GM19452 (cell line): Measurements from ENCODE around the gene RAB3IL1.
"Not testable (repeated sequence)": the region's sequence is repeated elsewhere in the genome, so short reads cannot be mapped to it uniquely, and the experiment has no call there.

ENCODE experiments used
- ATAC-seq: cut with Tn5 transposase; IDR thresholded peaks from one replicate; pipeline ENCODE4 v1.9.1; 2021; ENCODE audit not compliant: unreplicated experiment

Gene RAB3IL1

DNA sequence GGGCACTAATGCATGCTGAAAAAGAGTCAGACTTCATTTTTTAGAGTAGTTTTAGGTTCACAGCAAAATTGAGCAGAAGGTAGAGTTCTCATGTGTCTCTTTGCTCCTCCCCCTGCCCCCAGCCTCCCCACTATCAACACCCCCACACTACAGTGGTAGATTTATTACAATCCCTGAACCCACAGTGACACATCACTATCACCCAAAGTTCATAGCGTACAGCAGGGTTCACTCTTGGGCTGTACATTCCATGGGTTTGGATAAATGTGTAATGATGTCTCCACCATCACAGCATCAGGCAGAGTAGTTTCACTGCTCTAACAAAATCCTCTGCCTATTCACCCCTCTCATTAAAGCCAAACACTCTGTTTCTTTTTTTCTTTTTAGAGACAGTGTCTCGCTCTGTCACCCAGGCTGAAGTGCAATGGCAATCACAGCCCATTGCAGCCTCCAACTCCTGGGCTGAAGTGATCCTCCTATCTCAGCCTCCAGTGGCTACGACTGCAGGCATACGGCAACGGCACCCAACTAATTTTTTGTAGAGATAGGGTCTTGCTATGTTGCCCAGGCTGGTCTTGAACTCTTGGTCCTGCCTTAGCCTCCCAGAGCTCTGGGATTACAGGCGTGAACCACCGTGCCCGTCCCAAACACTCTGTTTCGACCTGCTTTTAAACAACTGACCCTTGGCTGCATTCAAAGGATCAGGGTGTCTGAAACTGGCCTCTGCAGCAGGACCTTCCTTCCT is 36.9 kb upstream of the RAB3IL1 start:
- no peak for ATAC-seq

DNA sequence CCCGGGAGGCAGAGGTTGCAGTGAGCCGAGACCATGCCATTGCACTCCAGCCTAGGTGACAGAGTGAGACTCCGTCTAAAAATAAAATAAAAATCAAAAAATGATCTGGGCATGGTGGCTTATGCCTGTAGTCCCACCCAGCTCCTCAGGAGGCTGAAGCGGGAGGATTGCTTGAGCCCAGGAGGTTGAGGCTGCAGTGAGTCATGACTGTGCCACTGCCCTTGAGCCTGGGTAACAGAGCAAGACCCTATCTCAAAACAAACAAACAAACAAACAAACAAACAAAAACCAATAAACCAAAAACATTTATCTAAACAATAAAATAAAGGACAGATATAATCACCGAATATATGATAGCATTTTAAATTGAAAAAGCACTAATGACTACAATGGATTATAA is 36.3 kb upstream of the RAB3IL1 start:
- ATAC-seq, result not testable (repeated sequence)

DNA sequence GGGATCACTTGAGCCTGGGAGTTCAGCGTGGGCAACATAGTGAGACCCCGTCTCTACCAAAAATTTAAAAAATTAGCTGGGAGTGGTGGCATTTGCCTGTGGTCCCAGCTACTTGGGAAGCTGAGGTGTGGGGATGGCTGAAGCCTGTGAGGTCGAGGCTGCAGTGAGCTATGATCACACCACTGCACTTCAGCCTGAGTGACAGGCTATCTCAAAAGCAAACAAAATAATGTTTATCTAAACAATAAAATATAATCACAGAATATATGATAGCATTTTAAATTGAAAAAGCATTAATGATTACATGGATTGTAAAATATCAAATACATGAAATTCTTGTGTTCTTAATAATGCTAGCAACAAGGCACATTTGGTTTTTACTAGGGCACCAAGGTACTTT is 35.5 kb upstream of the RAB3IL1 start:
- no peak for ATAC-seq

DNA sequence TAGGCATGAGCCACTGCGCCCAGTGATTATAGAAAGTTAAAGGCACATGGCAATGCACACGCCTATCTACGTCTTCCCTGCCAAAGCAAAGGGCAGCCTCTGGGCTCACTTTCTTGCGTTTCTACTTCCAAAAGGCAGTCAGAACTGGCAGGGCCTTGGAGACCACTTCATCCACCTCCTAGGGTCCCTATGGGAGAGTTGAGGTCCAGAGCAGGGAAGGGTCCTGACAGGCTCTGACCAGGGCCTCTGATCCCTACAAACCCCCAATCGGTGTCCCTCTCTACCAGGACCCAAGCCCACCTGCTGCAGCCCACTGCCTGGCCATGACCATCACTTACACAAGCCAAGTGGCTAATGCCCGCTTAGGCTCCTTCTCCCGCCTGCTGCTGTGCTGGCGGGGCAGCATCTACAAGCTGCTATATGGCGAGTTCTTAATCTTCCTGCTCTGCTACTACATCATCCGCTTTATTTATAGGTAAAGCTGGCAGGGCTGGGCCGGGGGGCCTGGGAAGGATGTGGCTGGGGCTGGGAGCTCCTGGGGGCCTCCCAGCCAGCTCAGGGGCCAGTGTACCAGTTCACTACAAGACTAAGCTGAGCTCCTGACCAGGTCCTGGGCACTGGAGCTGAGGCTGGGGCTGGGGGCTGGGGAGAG is 34.2 kb upstream of the RAB3IL1 start:
- ATAC-seq, result no peak

DNA sequence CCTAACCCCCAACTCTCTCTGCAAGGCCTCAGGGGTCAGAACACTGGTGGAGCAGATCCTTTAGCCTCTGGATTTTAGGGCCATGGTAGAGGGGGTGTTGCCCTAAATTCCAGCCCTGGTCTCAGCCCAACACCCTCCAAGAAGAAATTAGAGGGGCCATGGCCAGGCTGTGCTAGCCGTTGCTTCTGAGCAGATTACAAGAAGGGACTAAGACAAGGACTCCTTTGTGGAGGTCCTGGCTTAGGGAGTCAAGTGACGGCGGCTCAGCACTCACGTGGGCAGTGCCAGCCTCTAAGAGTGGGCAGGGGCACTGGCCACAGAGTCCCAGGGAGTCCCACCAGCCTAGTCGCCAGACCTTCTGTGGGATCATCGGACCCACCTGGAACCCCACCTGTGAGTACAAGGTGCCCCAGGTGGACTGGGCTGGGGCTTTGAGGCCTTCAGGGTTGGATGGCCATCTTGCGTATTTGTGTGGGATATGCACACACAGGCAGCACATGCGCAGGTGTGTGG is 32.7 kb upstream of the RAB3IL1 start, which contains the start of gene BEST1:
TSS of gene BEST1 (plus strand) at position 317 of the 513 bp plus-strand sequence. CDS start 1,456 bp downstream, outside the sequence.
- no peak for ATAC-seq

DNA sequence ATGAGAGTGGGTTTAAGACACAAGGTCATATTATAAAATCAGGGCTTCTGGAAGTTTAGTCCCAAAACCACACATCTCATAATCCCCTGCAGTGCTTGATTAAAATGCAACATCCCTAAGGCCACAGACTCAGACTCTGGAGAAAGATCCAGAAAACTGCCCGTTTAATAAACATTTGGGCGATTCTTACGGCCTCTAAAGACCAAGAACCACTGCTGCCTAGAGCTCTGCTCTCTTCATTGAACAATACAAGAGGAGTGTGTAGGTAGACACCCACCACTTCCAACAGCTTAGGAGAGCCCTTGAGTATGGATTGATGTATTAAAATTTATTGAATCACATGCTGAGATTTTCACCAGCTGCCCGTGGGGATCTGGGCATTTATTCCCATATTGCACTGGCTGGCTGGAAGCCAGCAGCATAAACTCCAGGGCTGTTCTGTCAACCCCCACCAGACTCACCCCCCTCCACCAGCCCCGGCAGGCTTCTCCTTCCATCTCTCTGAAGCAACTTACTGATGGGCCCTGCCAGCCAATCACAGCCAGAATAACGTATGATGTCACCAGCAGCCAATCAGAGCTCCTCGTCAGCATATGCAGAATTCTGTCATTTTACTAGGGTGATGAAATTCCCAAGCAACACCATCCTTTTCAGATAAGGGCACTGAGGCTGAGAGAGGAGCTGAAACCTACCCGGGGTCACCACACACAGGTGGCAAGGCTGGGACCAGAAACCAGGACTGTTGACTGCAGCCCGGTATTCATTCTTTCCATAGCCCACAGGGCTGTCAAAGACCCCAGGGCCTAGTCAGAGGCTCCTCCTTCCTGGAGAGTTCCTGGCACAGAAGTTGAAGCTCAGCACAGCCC is 32.0 kb upstream of the RAB3IL1 start:
- ATAC-seq, result no peak

DNA sequence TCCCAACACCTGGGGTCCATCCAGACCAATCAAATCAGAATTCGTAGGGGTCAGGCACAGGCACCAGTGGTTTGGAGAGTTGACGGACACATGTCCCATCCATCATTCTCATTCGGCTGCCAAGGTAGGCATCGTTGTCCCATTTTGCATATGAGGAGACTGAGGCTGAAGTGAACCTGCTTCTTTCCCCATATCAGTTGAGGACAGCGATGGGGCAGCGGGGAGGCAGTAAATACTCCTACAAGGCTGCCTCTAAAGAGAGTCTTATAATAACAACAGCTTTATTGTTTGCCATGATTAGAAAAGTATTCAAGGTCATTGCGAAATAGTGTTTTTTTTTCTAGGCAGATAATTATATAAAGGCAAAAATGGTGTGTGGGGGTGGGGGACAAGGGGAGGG is 31.1 kb upstream of the RAB3IL1 start:
- no peak for ATAC-seq

DNA sequence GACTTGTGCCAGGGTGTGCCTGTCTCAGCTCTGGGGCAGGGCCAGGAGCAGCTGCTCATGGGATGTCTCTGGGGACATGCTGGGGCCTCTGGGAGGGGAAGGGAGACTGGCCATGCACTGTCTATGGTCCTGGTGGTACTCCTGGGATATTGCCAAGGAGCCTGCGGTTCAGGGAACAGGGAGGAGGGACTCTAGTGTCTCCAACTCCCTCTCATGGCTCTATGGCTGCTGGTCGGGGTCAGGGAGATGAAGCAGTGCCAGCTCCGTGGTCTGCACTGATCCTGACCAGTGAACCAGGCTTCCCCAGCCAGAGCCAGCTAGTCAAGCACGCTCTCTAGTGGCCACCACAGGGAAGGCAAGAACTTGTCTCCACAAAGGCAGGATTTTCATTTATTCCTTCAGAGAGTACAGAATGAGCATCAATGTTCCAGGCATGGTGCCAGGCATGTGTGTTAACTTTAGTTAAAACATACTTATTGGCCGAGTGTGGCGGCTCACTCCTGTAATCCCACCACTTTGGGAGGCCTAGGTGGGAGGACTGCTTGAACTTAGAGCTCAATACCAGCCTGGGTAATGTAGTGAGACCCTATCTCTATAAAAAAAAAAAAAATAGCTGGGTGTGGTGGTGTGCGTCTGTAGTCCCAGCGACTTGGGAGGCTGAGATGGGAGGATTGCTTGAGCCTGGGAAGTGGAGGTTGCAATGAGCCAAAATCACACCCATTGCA is 30.3 kb upstream of the RAB3IL1 start:
- no peak for ATAC-seq

DNA sequence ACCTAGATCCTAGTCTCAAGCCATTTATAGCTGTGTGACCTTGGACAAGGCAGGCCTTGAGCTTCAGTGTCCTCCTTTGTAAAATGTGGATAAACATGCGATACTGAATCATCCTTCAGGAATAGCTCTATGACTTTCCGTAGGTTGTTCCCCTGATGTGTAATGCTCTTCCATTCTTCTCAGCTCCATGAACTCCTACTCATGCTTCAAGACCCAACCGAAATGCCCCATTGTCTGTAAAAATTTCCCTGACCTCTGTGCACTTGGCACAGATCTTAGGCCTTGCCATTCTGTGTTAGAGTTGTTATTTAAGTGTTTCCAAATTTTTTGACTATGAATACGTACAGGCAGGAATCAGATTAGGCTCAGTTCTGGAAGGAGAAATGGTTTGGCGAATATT is 29.5 kb upstream of the RAB3IL1 start:
- ATAC-seq, result no peak

DNA sequence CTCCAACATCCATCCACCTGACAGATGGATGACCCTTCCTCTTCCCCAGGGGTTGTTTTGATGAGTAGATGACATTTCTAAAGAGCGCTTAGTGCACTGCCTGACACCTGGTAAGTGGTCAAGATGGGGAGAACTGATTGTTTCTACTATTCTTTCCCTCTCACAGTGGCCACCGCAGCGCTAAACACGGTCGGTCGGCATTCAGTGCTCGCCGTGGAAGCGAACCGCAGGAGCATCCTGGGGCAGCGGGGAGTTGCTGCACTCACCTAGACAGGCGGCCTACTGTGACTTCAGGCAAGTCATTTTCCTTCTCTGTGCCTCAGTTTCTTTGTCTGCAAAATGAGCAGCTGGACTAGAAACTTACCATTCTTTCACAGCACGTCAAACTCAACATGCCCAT is 27.8 kb upstream of the RAB3IL1 start:
- no peak for ATAC-seq

DNA sequence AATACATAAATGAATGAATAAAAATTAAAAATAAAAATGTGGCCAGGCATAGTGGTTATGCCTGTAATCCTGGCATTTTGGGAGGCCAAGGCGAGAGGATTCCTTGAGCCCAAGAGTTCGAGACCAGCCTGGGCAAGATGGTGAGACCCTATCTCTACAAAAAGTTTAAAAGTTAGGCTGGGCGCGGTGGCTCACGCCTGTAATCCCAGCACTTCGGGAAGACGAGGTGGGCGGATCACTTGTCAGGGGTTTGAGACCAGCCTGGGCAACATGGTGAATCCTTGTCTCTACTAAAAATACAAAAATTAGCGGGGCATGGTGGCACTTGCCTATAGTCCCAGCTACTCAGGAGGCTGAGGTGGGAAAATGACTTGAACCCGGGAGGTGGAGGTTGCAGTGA is 23.1 kb upstream of the RAB3IL1 start:
- ATAC-seq, result no peak

DNA sequence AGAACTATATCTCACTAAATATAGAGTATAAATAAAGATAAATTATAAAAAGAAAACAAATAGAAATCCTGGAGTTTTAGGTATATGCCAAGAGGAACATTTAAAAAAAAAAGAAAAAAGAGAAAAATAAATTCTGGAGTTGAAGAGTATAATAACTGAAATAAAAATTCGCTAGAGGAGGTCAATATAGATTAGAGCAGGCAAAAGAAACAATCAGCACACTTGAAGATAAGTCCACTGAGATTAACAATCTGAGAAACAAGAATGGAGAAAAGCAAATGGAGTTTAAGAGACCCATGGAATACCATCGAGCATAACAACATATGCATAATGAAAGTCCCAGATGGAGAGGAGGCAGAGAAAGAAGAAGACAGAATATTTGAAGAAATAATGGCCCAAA is 18.5 kb upstream of the RAB3IL1 start:
- no peak for ATAC-seq

DNA sequence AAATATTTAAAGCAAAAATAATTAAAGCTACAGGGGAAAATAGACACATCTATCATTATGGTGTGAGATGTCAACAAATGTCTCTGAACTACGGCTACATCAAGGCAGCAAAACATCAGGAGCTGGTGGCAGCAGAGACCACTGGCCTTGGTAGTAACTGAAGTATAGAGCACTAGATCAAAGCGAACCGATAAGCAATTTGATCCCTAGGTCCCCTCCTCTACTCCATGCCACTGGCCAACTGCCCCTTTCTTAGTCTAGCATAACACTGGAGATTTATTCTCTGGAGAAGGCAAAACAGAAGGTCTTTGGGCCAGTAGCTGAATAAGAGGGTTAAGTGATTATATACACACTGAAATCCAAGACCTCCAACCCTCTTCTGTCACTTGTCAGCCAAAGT is 13.6 kb upstream of the RAB3IL1 start:
- no peak for ATAC-seq

DNA sequence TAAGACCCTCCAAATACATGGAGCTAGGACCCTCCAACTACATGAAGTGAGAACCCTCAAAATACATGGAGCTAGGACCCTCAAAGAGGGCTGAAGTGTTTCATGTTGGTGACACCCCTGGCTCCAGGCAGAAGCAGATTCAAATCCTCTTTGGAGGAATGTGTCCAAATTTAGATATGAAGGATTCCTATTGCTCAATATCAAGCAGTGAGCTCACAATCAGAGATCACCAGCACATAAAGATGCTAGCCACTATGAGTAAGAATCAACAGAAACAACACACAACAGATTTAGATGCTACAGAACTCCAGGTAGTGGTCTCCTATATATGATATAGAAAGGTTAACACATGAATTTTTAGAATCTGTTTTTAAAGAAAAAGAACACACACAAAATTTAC is 11.2 kb upstream of the RAB3IL1 start:
- ATAC-seq, result no peak

DNA sequence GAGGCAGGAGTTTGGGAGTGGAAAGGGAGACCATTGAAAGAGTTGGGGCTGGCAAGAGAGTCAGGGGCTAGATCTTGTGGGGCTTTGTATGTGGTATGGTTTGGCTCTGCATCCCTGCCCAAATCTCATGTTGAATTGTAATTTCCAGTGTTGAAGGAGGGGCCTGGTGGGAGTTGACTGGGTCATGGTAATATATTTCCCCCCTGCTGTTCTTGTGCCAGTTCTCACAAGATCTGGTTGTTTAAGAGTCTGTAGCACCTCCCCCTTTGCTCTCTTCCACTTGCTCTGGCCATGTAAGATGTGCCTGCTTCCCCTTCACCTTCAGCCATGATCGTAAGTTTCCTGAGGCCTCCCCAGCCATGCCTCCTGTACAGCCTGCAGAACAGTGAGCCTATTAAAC is 10.1 kb upstream of the RAB3IL1 start:
- no peak for ATAC-seq

DNA sequence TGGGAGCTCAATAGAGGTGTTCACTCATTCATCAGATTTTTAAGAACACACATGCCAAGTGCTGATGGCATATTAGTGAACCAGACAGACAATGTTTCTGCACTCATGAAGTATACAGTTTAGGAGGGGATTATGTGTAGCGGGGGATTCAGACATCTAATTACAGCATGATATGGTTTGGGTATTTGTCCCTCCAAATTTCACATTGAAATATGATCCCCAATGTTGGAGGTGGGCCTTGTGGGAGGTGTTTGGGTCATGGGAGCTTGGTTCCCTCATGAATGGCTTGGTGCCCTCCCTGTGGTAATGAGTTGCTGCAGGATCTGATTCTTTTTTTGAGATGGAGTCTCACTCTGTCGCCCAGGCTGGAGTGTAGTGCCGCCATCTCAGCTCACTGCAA is 8.9 kb upstream of the RAB3IL1 start:
- no peak for ATAC-seq

DNA sequence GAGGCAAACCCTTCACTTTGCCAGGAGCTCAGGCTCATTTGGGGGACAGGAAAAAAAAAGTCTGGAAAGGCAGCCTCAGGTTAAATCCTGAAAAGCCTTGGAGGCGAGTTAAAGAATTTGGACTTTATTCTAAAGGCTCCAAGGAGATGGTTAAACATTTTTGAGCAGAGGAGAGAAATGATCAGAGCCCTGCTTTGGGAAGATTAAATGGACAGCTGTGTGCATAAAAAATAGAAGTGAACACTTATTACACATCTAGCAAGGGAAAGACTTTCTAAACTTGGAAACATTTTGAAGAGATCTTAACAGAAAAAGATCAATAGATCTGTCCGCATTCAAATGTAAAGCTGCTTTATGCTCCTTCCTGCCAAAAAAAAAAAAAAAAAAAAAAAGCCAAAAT is 8.4 kb upstream of the RAB3IL1 start:
- no peak for ATAC-seq

DNA sequence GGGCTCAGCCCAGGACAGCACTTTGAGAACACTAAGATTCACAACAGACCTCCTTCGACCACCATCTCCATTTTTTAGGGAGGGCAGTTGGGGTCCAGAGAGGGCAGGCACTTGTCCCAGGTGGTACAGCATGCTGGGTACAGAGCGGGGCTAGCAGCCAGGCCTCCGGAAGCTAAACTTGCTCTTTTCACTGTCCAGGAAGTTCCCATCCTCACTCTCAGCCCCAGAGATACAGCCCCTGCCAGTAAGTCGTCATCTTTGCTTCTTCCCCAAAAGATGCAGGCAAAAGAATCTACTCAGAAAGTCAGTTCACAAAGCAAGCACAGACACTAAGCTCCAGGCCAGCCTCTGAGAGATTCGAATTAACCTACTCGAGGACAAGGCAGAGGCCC is 6.7 kb upstream of the RAB3IL1 start:
- ATAC-seq, result no peak

DNA sequence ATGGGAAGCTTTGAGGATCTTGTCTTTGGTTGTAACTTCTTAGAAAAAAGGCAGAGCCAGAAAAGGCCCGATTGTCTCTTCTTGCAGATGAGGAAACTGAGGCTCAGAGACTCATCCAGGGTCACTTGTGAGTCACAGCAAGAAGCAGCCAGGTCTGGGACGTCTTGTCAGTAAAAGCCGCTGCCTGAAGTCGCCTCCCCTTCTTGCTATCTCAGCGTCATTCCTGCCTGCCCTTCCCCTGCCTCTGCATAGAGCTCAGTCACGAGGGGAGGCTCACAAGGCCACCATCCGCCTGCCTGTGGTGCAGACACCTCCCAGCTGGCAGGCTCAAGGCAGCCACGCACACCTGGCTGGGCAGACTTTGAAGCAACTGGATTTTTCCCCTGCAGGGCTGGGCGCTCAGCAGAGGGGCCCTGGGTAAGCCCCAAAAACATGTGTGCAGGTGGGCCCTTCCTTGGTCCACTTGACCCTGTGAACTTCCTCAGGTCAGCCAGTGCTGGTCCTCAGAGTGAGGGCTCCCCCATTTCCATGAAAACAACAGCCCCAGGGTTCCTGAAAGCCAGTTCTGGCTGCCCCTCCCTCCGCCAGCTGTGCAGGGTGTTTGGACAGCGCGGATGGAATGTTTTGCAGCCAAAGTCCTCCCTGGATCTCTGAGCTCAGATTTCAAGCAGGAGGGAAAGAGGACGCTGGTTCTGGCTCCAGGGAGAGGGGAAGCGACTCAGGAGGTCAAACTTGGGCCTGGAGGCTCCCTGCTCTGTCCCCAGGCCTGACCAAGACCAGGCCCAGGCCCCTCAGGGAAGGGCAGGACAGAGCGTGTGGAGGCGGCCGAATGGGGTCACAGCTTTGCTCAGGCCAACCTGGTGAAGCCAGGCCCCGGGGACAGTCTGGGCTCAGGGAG is 6.0 kb upstream of the RAB3IL1 start:
- ATAC-seq, result no peak

DNA sequence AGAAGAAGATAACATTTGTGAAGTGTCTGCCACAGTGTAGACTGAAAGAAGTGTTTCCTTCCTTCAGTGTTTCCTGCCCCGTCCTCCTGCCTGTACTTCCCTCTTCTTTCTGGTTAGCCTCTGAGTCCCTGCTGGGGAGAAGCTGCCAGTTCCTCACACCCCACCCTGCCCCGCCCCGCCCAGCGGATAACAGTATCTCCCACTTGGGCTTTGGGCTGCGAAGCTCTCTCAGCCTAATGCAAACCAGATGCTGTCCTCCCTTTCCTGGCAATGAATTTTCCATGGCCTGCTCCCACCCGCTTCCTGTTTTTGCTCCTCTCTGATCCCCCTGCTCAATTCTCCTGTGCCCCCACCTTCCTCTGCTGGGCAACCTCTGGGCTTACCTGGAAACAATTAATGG is 5.2 kb upstream of the RAB3IL1 start:
- ATAC-seq, result no peak
